Right renal pelvis (tissue), 4 donors: Measurements from ENCODE around the gene RTCB. TPM values are rescaled to one million over a fixed set of nuclear protein-coding genes. Genes with fewer than 3 reads are reported as not detected.

Experiments used
- DNase-seq, 4 donors: peaks; one replicate each; pipeline ENCODE4 v3.0.0-alpha.2; 2013; ENCODE audit warnings: low read depth in 4 of 4, low spot score in 3 of 4, missing footprints in 1 of 4
- polyA plus RNA-seq, 4 donors: library from polyadenylated mRNA; unstranded; fragments of 120-200 nt; gene quantifications; one replicate each; pipeline ENCODE4 v1.2.1, GENCODE V29; 2013; ENCODE audit not compliant: insufficient read length in 4 of 4

The RTCB gene
- 100 to 1,000 TPM; 101 to 107 (median 103) TPM for polyA plus RNA-seq

DNA sequence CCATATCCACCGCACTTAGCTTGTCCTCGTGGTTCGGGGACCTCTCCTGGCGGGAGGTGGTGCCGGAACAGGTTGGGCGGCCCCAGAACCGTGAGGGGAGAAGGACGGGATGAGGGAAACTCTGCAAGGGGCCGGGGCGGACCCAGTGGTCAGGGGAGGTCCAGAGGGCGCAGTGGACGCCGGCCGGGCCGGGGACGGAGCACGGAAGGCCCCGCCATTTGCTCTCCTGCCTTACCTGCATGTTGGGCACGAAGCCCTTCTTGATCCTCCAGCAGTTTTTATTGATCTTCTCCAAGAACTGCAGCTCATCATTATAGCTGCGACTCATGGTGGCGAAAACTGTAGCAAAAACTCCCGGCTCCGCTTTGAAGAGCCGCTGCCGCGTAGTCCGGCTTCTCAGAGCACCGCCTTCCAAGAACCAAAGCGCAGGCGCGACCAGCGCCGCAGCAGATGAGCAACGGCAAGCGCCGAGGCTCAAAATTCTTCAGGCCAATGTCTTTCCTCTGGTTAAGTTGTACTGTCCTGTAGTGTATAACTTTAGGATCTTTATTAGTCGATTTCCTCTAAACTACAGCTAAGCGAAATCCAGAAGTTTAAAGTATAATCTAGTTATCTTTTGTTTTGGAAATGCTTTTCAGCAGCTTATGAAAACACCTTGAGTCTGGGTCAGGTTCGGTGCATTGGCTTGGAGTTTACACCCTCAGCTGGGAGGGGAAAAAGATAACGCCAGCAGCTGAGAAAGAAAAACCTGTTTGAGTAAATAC, at the start of gene RTCB:
Gene RTCB, minus strand, starts transcription at position 419 of the 764 bp plus-strand sequence. Its CDS starts 91 bp downstream, at position 328.
- DNase-seq = peak; percentile 87 to 93 (median 90)

- no peak for DNase-seq
These were observed 45.0 kb upstream of the RTCB start for GRCh38 chr22:32457031-32457430.

DNA sequence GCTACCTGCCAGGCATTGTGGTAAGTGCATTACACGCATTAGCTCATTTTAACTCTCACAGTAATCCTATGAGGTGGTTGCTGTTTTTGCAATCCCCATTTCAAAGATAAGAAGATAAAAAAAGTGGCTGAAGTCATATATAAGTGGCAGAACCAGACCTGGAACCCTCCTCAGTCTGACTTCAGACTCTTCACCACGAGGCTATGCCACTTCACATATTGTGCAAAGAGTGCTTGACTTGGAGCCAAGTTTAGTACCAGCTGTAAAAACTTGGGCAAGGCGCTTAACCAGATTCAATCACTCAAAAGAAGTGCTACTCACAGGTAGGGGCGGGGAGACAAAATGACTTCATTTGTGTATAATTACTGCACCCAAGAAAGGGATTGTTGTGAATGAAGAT, 36.9 kb upstream of the RTCB start:
- no peak for DNase-seq

DNA sequence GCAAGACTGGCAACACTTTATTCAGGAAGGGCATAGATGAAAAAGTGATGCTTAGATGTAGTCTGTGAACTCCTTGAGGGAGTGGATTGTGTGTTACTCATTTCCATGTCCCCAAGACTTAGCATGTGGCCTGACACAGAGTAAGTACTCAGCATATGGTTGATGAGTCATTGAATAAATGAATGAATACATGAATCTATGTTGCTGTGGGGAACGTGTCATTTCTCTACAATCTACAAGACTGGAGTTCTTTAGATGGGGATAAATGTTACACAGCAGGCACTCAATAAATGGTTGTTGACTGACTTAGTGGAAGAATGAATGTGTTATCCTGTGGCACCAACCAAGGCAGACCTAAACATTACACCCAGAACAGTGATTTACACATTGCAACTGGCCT, 34.3 kb upstream of the RTCB start:
- DNase-seq = no peak

DNA sequence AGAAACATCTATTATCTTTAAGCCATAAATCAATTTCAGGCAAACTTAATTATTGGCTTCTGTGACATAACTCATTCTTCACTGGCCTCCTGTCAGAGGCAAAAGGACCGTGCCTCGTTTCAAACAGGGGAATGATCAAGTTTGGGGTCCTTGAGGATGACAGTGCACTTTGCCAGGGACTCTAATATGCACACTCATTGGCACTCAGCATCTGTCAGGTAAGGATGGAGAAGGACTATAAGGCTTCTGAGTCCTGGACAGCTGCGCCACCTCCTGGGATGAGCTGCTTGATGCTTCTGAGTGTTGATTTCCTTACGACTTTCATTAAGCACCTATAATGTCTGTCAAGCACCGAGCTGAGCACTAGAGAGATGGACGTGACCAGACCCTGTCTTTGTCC, 32.0 kb upstream of the RTCB start:
- DNase-seq = no peak

DNA sequence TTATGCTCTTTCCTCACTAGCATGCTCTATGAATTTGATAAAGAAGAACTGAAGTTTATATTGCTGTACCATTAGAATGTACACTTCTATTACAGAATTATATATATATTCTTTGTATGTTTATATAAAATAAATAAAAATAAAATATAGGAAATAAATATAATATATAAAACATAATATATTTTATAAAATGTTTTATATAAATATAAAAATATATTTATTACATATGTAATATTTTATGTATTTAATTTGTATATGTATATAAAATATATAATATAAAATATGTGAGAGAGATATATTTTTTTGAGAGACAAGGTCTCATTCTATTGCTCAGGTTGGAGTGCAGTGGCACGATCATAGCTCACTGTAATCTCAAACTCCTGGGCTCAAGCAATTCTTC, 18.3 kb upstream of the RTCB start:
- DNase-seq = no peak

- DNase-seq = no peak
These were observed 14.8 kb upstream of the RTCB start for GRCh38 chr22:32426881-32427280.

DNA sequence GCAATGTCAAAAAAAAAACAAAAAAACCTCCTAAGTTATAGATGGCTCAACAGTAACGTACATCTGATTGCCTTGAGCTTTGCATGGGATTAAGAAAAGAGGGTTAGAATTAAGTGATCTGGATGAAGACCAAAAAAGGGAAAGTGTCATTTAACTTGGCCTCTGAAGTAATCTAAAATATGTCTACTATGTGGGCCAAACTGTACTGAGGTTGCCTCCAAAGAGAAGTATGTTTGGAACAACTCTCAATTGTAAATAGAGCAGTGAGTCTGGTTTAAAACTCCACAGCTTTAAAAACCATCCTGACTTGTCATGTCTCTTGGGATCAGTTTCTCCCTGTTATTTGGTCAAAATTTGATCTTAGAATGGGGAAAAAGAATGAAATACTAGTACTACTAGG, 11.6 kb upstream of the RTCB start:
- DNase-seq = no peak

- no peak for DNase-seq
These were observed 10.0 kb upstream of the RTCB start for GRCh38 chr22:32422062-32422461.

GRCh38 chr22:32421484-32421883, 9.4 kb upstream of the RTCB start:
- no peak for DNase-seq

DNA sequence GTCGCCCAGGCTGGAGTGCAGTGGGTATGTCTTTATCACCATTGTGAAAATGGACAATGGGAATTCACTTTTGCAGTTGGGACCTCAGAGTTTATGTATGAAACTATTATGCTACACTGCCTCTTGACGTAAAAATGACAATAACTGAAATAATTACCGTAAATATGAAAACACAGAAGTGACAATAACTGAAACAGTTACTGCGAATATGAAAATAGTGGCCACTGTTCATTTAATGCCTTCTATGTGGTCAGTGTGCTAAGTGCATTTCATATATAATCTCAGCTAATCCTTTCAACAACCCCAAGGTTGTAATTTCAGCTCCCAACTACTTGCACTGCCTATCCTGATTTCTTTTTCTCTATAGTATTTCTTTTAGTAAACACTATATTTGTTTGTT, 5.9 kb upstream of the RTCB start:
- no peak for DNase-seq

DNA sequence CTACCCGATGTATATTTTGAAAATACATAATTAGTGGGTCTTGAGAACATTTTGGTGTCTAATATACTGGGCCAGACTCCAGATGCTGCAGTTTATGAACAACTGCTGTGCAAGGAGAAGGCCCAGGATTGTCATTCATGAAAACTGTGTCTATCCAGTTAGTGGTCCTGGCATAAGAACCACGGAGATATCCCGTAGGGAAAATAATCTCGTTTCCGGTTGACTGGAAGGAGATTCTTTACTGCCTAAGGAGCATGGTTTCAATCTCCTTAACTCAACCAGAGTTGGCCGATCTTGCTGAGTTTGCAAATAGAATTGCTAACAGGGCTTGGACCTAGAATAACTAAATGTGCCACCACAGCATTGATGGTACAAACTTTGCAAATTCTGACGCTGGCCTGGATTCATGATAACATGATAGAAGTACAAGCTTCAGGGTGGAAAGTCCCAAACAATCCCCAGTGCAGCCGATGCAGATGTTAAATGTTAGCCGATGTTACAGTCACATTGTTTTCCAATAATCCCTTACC, 4.6 kb upstream of the RTCB start:
- DNase-seq = no peak

DNA sequence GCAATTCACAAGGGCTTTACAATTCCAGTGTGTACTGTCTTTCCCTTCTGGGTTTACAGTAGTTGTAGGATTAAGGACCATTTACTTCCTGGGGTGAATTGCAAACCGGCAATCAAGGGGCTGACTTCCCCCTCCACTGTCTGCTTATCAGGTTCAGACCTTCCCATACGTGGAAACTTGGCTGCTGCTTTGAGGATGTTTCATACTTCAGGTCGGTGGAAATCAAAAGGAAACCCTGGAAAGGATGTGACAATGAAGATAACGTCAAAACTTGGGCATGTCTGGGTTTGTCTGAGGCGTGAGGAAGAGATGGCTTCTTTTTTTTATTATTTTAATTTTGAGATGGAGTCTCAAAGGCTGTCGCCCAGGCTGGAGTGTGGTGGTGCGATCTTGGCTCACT, 2.1 kb upstream of the RTCB start:
- DNase-seq = no peak

DNA sequence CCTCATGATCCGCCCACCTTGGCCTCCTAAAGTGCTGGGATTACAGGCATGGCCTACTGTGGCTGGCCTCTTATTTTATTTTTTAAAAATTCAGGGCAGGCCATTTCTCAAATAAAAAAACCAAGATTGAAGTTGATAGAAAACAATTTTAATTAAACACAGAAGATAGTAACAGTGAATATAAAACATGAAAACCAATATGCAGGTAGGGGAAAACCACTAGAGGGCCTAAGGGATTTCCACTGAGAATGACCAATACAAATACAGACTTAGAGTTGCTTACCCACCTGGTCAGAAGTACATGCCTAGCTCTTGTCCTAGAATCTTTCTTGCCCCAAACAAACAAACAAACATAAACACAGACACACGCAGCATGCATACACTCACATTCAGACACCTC, 1.7 kb upstream of the RTCB start:
- DNase-seq = no peak

- no peak for DNase-seq
These were observed 645 bp downstream of the RTCB start for GRCh38 chr22:32411402-32411801.

DNA sequence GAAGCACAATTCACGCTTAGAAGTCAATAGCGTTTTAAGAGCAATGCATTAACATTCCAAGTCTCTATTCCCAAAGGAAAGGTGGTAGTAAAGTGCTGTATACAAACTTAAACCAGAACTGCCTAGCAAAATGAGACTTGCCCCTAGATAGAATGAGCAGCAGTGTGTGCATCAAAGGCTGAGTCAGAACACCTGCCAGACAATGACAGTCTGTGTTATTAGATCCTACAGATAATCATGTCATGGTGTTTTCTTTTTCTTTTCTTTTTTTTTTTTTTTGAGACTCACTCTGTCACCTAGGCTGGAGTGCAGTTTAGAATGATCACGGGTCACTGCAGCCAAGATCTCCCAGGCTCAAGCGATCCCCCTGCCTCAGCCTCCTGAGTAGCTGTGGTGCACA, 1.6 kb downstream of the RTCB start:
- no peak for DNase-seq

- DNase-seq = no peak
These were observed 2.1 kb downstream of the RTCB start for GRCh38 chr22:32409977-32410376.

DNA sequence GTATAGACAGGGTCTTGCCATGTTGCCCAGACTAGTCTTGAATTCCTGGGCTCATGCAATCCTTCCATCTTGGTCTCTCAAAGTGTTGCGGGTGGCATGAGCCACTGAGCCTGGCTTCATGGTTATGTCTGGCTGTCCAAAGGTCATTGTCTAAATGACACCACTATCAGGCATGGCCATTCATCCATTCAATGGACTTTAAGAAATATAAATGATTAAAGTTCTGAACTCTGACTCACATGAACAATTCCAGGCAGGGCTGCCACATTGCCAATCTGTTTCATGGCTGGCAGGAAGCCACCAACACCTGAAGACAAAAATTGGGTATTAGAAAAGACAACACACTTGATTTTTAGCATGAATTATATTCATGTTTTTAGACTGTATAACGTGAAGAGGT, 4.1 kb downstream of the RTCB start:
- no peak for DNase-seq

- DNase-seq = no peak
These were observed 4.7 kb downstream of the RTCB start for GRCh38 chr22:32407312-32407711.

GRCh38 chr22:32404021-32404420, 8.0 kb downstream of the RTCB start:
- DNase-seq = no peak

GRCh38 chr22:32401486-32401885, 10.6 kb downstream of the RTCB start:
- DNase-seq = no peak

DNA sequence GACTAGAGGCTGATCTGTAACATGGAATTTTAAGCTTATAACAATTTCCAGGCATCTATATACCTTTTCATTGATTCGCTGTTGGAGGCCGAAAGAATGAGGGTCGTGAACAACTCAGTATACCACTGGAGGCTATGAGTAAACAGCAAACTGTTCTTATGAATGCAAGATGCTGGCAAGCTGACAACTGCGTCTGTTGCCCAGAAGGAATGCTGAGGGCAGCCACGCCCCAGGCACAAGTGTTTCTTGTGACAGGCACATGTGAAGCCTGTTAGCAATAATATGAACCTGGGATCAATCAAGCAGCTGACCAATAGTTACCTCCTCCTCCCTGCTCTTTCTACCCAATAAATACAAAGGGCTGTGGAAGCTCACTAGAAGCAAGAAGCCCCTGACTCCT, 15.3 kb downstream of the RTCB start:
- no peak for DNase-seq

GRCh38 chr22:32396255-32396654, 15.8 kb downstream of the RTCB start:
- no peak for DNase-seq
